ENCODE results near the gene FLCN.

- TF ChIP-seq EZH2 (IDR thresholded peaks at IDR 0.05; ENCODE audit: borderline replicate concordance, low read length) = no peak
- no peak for TF ChIP-seq CTCF (IDR thresholded peaks at IDR 0.05; ENCODE audit: low read length)
Observed at GRCh38 chr17:17254036-17254435, 17.1 kb upstream of the FLCN start.

Measured in OCI-LY1 (cell line).